MM.1S (cell line): ENCODE measurements around the gene SORT1.

Source experiments
- EZH2 ChIP-seq: fragments of 300-600 bp; sonication (generic); optimal IDR thresholded peaks from 2 replicates; pipeline ENCODE3; 2017; ENCODE audit warnings: low read depth, mild to moderate bottlenecking, antibody characterized with exemption, low read length, mixed read lengths
- EZH2phosphoT487 ChIP-seq: fragments of 300-600 bp; sonication (generic); IDR thresholded peaks from 2 replicates; pipeline ENCODE4 v1.6.1; 2018; ENCODE audit warnings: antibody characterized with exemption, low read length
- TF ChIP-seq, protein P1 (sequence below): fragments of 300-600 bp; sonication (generic); IDR thresholded peaks from 2 replicates; pipeline ENCODE4 v1.5.1; 2016; ENCODE audit warnings: antibody characterized with exemption, low read length, mixed read lengths

- TF ChIP-seq, protein P1, sequence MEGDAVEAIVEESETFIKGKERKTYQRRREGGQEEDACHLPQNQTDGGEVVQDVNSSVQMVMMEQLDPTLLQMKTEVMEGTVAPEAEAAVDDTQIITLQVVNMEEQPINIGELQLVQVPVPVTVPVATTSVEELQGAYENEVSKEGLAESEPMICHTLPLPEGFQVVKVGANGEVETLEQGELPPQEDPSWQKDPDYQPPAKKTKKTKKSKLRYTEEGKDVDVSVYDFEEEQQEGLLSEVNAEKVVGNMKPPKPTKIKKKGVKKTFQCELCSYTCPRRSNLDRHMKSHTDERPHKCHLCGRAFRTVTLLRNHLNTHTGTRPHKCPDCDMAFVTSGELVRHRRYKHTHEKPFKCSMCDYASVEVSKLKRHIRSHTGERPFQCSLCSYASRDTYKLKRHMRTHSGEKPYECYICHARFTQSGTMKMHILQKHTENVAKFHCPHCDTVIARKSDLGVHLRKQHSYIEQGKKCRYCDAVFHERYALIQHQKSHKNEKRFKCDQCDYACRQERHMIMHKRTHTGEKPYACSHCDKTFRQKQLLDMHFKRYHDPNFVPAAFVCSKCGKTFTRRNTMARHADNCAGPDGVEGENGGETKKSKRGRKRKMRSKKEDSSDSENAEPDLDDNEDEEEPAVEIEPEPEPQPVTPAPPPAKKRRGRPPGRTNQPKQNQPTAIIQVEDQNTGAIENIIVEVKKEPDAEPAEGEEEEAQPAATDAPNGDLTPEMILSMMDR, result no peak
- no peak for TF ChIP-seq EZH2
- TF ChIP-seq EZH2phosphoT487, result no peak
These were observed 4.7 kb downstream of the SORT1 start for GRCh38 chr1:109392788-109393616.
